ENCODE results near the gene XDH. TPM values are rescaled to one million over a fixed set of nuclear protein-coding genes. Genes with fewer than 3 reads are reported as not detected.

Gene XDH
- total RNA-seq, 1 experiment from 2014 or later, result 1.4 TPM

DNA sequence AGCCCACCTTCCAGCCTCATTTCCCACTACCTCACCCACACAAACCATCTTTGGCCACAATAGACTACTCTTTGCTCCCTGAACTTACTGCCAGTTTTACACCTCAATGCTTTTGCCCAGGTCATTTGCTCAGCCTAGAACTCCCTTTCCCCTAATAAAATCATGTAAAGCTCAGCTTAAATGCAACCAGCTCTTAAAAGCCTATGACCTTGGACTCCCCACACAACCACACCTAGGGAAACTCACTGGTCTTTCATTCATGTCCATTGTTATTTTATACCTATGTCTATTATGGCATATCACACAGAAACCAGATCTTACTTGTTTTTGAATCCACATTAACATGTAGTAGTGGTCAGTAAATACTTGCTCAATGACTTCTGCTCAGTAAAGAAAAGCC is 14.5 kb upstream of the XDH start:
- ChIA-PET CTCF (no interaction called here), POLR2A (no interaction called here)
- H3K27me3 ChIP-seq (replicated peaks; ENCODE audit: control insufficient read depth, insufficient read depth, low read length), result no peaks in the 10 kb centered on the region
- BruUV-seq (replicated peaks), result no TSS peak
- H3K4me3 ChIP-seq (ENCODE audit: low read depth, low read length), result no peak overlapping the region
- Mint-ChIP-seq H3K9me3 (ENCODE audit: unreplicated experiment) (no peaks in the 10 kb centered on the region), H3K36me3 (ENCODE audit: insufficient read depth, unreplicated experiment) (no peaks in the 10 kb centered on the region), H3K27me3 (ENCODE audit: insufficient read depth, unreplicated experiment) (no peaks in the 10 kb centered on the region), H3K4me3 (ENCODE audit: unreplicated experiment) (no peak overlapping the region), H3K27ac (ENCODE audit: unreplicated experiment) (no peak overlapping the region), H3K4me1 (ENCODE audit: low read depth, unreplicated experiment) (no peaks in the 10 kb centered on the region)
- TF ChIP-seq, protein P1, sequence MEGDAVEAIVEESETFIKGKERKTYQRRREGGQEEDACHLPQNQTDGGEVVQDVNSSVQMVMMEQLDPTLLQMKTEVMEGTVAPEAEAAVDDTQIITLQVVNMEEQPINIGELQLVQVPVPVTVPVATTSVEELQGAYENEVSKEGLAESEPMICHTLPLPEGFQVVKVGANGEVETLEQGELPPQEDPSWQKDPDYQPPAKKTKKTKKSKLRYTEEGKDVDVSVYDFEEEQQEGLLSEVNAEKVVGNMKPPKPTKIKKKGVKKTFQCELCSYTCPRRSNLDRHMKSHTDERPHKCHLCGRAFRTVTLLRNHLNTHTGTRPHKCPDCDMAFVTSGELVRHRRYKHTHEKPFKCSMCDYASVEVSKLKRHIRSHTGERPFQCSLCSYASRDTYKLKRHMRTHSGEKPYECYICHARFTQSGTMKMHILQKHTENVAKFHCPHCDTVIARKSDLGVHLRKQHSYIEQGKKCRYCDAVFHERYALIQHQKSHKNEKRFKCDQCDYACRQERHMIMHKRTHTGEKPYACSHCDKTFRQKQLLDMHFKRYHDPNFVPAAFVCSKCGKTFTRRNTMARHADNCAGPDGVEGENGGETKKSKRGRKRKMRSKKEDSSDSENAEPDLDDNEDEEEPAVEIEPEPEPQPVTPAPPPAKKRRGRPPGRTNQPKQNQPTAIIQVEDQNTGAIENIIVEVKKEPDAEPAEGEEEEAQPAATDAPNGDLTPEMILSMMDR (IDR thresholded peaks at IDR 0.05; ENCODE audit: insufficient read depth in 1 of 2, low read depth in 1 of 2, low read length in 1 of 2, severe bottlenecking in 1 of 2, unreplicated experiment in 1 of 2), result no peak
- intact Hi-C loops (cut with micrococcal nuclease; ENCODE audit: unreplicated experiment), result no loop called here
- H3K36me3 ChIP-seq (ENCODE audit: control insufficient read depth, insufficient read depth, low read length), result no peaks in the 10 kb centered on the region
- no peaks in the 10 kb centered on the region for H3K9me3 ChIP-seq
- DNase-seq, result no peak
- no peaks in the 10 kb centered on the region for H3K4me1 ChIP-seq

DNA sequence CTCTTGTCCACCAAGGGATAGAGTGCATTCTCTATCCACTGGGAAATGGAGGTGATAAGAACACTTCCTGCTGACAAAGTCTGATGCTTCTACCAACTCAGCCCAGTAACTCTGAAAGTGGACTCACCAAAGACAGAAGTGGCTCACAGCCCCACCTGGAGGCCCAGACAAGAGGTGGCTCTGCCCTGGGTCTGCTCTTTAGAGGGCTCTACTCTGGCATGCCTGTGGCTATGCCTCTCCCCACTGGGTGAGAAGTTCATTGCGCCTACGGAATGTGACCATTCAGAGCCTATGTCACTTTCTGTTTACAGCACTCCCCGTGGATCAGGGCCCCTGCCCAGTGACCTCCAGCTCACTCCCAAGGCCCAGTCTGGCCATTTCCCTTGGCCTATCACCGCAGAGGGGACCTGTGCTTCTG is 13.5 kb upstream of the XDH start:
- Mint-ChIP-seq H3K4me3 (ENCODE audit: unreplicated experiment) (no peak overlapping the region), H3K27ac (ENCODE audit: unreplicated experiment) (no peak overlapping the region), H3K4me1 (ENCODE audit: low read depth, unreplicated experiment) (no peaks in the 10 kb centered on the region), H3K9me3 (ENCODE audit: unreplicated experiment) (no peaks in the 10 kb centered on the region), H3K27me3 (ENCODE audit: insufficient read depth, unreplicated experiment) (no peaks in the 10 kb centered on the region), H3K36me3 (ENCODE audit: insufficient read depth, unreplicated experiment) (no peaks in the 10 kb centered on the region)
- TF ChIP-seq, protein P1 (IDR thresholded peaks at IDR 0.05; ENCODE audit: insufficient read depth in 1 of 2, low read depth in 1 of 2, low read length in 1 of 2, severe bottlenecking in 1 of 2, unreplicated experiment in 1 of 2), result no peak
- intact Hi-C loops (cut with micrococcal nuclease; ENCODE audit: unreplicated experiment), result no loop called here
- Histone ChIP-seq H3K4me3 (ENCODE audit: low read depth, low read length) (no peak overlapping the region), H3K36me3 (ENCODE audit: control insufficient read depth, insufficient read depth, low read length) (no peaks in the 10 kb centered on the region), H3K27me3 (replicated peaks; ENCODE audit: control insufficient read depth, insufficient read depth, low read length) (no peaks in the 10 kb centered on the region), H3K4me1 (no peaks in the 10 kb centered on the region), H3K9me3 (no peaks in the 10 kb centered on the region)
- DNase-seq, result peak in 1 of 2 experiments; percentile 42
- ChIA-PET CTCF (no interaction called here), POLR2A (no interaction called here)
- no TSS peak for BruUV-seq (replicated peaks)

DNA sequence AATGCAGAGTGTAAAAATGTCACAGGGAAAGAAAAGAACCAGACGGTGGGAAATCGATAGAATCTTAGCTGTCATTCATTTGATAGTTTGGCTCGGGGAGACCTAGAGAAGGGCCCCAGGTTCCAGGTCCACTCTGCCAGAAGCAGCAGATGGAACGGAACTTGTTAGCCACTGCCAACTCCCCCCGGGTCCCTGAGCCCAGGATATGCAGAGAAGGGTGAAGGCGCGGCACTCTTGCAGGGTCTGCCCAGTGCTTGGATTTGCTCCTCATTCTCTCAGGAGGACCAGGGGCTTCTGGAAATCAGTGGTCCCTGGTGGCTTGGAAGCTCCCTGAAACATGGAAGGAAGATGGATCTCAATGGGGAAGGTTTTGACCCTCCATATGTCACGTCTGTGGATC is 11.6 kb upstream of the XDH start:
- Mint-ChIP-seq H3K9me3 (ENCODE audit: unreplicated experiment) (no peaks in the 10 kb centered on the region), H3K27me3 (ENCODE audit: insufficient read depth, unreplicated experiment) (no peaks in the 10 kb centered on the region), H3K4me1 (ENCODE audit: low read depth, unreplicated experiment) (no peaks in the 10 kb centered on the region), H3K36me3 (ENCODE audit: insufficient read depth, unreplicated experiment) (no peaks in the 10 kb centered on the region), H3K27ac (ENCODE audit: unreplicated experiment) (no peak overlapping the region), H3K4me3 (ENCODE audit: unreplicated experiment) (no peak overlapping the region)
- H3K4me1 ChIP-seq, result no peaks in the 10 kb centered on the region
- no peak for DNase-seq
- TF ChIP-seq, protein P1 (IDR thresholded peaks at IDR 0.05; ENCODE audit: insufficient read depth in 1 of 2, low read depth in 1 of 2, low read length in 1 of 2, severe bottlenecking in 1 of 2, unreplicated experiment in 1 of 2), result no peak
- no peaks in the 10 kb centered on the region for H3K9me3 ChIP-seq
- H3K36me3 ChIP-seq (ENCODE audit: control insufficient read depth, insufficient read depth, low read length), result no peaks in the 10 kb centered on the region
- intact Hi-C loops (cut with micrococcal nuclease; ENCODE audit: unreplicated experiment), result no loop called here
- no peaks in the 10 kb centered on the region for H3K27me3 ChIP-seq (replicated peaks; ENCODE audit: control insufficient read depth, insufficient read depth, low read length)
- no peak overlapping the region for H3K4me3 ChIP-seq (ENCODE audit: low read depth, low read length)
- no TSS peak for BruUV-seq (replicated peaks)
- ChIA-PET POLR2A (no interaction called here), CTCF (no interaction called here)
